Endodermal cell (in vitro differentiated cells): ENCODE data around the gene BRD4. TPM values are rescaled to one million over a fixed set of nuclear protein-coding genes. Genes with fewer than 3 reads are reported as not detected.

Experiments used
- DNase-seq: peaks from one replicate; pipeline ENCODE4 v3.0.0-alpha.2; 2017
- H3K27ac ChIP-seq: 2 replicates; pipeline ENCODE4 v1.5.1; 2013; ENCODE audit warnings: mild to moderate bottlenecking, low read depth, low read length, moderate library complexity
- H3K27me3 ChIP-seq: 2 replicates; pipeline ENCODE4 v1.6.1; 2013; ENCODE audit warnings: mild to moderate bottlenecking, low read length, moderate library complexity; ENCODE audit not compliant: insufficient read depth, control insufficient read depth, poor library complexity, severe bottlenecking
- H3K36me3 ChIP-seq: 2 replicates; pipeline ENCODE4 v1.7.0; 2013; ENCODE audit warnings: mild to moderate bottlenecking, low read length, moderate library complexity; ENCODE audit not compliant: control insufficient read depth, insufficient read depth
- H3K4me1 ChIP-seq: one replicate; pipeline ENCODE4 v1.7.0; 2013; ENCODE audit warnings: low read length; ENCODE audit not compliant: control insufficient read depth, insufficient read depth
- H3K4me3 ChIP-seq: 2 replicates; pipeline ENCODE4 v1.5.1; 2013; ENCODE audit warnings: mild to moderate bottlenecking, low read length, moderate library complexity
- H3K9ac ChIP-seq: 2 replicates; pipeline ENCODE4 v1.6.1; 2013; ENCODE audit warnings: mild to moderate bottlenecking, low read length, moderate library complexity; ENCODE audit not compliant: poor library complexity, severe bottlenecking; ENCODE audit errors: extremely low read depth
- H3K9me3 ChIP-seq: 2 replicates; pipeline ENCODE4 v1.6.1; 2013; ENCODE audit warnings: mild to moderate bottlenecking, low read length, moderate library complexity; ENCODE audit not compliant: control insufficient read depth
- H3K27ac Mint-ChIP-seq: 2 replicates; pipeline ENCODE4 v1.8.0; 2020; ENCODE audit warnings: mixed read lengths
- H3K27me3 Mint-ChIP-seq: 2 replicates; pipeline ENCODE4 v1.8.0; 2021; ENCODE audit warnings: mild to moderate bottlenecking, mixed read lengths; ENCODE audit not compliant: insufficient read depth
- H3K36me3 Mint-ChIP-seq: 2 replicates; pipeline ENCODE4 v1.8.0; 2020; ENCODE audit warnings: low read depth, mixed read lengths
- H3K4me1 Mint-ChIP-seq: 2 replicates; pipeline ENCODE4 v1.8.0; 2020; ENCODE audit warnings: mixed read lengths
- H3K4me3 Mint-ChIP-seq: 2 replicates; pipeline ENCODE4 v1.8.0; 2020; ENCODE audit warnings: mild to moderate bottlenecking, moderate library complexity, mixed read lengths
- H3K9me3 Mint-ChIP-seq: 2 replicates; pipeline ENCODE4 v1.8.0; 2020; ENCODE audit warnings: mild to moderate bottlenecking, mixed read lengths
- WGBS, 2 experiments: methylation state at CpG; one replicate each; pipeline versions ENCODE4 v1.1.5 to v1.1.7; 2013; ENCODE audit warnings: missing lambda C conversion rate in 2 of 2, mixed read lengths in 1 of 2; ENCODE audit not compliant: insufficient coverage in 1 of 2, insufficient read length in 1 of 2; 5-methylcytosine and 5-hydroxymethylcytosine counted together
- total RNA-seq, 2 donors: library from RNA; stranded (reverse); fragmentation: NEBNext Ultra II Directional in 1 of 2; extraction: Animal tissue kit (Norgen Biotek cat#: 25700) in 1 of 2; gene quantifications; 2 replicates in 1 of 2; 3 replicates in 1 of 2; pipeline ENCODE4 v1.2.1, GENCODE V29; 2021
- TF ChIP-seq, protein P1 (sequence below): fragments of 200-600 bp; sonication (generic); conservative IDR thresholded peaks from 2 replicates; pipeline ENCODE4 v1.5.0; 2021; ENCODE audit warnings: antibody characterized with exemption, mild to moderate bottlenecking

BRD4 gene
- total RNA-seq, 2 donors from 2014 or later = 149 to 156 TPM

DNA sequence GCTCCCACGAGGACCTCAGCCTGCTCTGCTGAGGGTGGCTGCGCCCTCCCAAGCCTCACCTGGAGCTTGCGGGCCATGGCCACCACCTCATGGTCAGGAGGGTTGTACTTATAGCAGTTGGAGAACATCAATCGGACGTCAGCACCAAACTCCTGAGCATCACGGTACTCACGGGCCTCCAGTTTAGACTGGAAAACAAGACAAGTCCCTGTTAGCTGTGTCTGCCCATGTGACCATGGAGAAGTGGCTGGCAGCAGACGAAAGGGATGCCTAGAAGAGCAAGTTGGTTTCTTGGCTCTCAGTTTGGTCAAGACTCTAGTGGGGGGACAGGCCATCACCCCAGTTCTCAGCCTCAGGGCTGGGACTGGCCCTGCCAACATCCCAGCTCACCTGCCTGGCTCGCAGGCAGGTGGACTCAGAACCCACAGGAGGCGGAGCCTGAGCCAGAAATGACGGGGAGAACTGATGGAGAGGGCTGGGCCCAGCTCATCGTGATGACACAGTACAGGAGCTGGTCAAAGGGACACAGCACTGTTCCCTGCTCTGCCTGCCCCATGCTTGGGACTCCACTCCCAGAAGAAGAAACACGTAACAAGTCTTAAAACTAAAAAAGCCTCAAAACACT is 68.9 kb downstream of the BRD4 start:
- Histone ChIP-seq H3K4me3 (no peak overlapping the region), H3K9ac (no peak overlapping the region), H3K4me1 (no peaks in the 10 kb centered on the region), H3K27me3 (no peaks in the 10 kb centered on the region), H3K9me3 (no peaks in the 10 kb centered on the region), H3K27ac (no peak overlapping the region), H3K36me3 (peaks cover 96% of the 10 kb centered on the region)
- TF ChIP-seq, protein P1, sequence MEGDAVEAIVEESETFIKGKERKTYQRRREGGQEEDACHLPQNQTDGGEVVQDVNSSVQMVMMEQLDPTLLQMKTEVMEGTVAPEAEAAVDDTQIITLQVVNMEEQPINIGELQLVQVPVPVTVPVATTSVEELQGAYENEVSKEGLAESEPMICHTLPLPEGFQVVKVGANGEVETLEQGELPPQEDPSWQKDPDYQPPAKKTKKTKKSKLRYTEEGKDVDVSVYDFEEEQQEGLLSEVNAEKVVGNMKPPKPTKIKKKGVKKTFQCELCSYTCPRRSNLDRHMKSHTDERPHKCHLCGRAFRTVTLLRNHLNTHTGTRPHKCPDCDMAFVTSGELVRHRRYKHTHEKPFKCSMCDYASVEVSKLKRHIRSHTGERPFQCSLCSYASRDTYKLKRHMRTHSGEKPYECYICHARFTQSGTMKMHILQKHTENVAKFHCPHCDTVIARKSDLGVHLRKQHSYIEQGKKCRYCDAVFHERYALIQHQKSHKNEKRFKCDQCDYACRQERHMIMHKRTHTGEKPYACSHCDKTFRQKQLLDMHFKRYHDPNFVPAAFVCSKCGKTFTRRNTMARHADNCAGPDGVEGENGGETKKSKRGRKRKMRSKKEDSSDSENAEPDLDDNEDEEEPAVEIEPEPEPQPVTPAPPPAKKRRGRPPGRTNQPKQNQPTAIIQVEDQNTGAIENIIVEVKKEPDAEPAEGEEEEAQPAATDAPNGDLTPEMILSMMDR = no peak
- Mint-ChIP-seq H3K27ac (no peak overlapping the region), H3K4me1 (no peaks in the 10 kb centered on the region), H3K9me3 (no peaks in the 10 kb centered on the region), H3K27me3 (no peaks in the 10 kb centered on the region), H3K36me3 (peaks cover 74% of the 10 kb centered on the region), H3K4me3 (no peak overlapping the region)
- no peak for DNase-seq
- WGBS, 2 experiments = 93 to 94% methylated on average over 10 to 13 of the region's 13 CpGs

DNA sequence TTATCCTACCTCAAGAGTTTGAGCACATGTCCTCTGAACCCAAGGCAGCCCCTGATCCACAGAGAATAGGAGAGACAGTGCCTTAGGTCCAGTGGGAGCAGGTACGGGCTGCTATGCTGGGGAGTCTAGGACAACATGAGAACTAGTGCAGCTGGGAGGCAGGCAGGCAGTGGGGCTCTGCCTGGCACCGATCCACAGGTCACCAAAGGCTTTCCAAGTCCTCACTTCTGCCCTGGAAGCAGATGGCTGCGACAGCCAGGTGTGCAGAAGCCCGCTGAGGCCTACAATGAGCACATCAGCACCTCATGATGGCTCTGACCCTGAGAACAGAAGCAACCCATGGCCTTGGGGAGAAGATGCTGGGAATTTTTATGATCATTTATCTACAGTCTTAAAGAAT is 70.3 kb downstream of the BRD4 start:
- 96 to 100% methylated on average over 2 to 4 of the region's 4 CpGs for WGBS, 2 experiments
- no peaks in the 10 kb centered on the region for H3K4me1 Mint-ChIP-seq
- H3K9me3 Mint-ChIP-seq = no peaks in the 10 kb centered on the region
- Histone ChIP-seq H3K36me3 (peaks cover 96% of the 10 kb centered on the region), H3K9ac (no peak overlapping the region), H3K4me3 (no peak overlapping the region), H3K27me3 (no peaks in the 10 kb centered on the region), H3K27ac (no peak overlapping the region), H3K4me1 (no peaks in the 10 kb centered on the region), H3K9me3 (no peaks in the 10 kb centered on the region)
- H3K27me3 Mint-ChIP-seq = no peaks in the 10 kb centered on the region
- no peak overlapping the region for H3K4me3 Mint-ChIP-seq
- TF ChIP-seq, protein P1 = no peak
- H3K27ac Mint-ChIP-seq = no peak overlapping the region
- no peak for DNase-seq
- peaks cover 72% of the 10 kb centered on the region for H3K36me3 Mint-ChIP-seq

DNA sequence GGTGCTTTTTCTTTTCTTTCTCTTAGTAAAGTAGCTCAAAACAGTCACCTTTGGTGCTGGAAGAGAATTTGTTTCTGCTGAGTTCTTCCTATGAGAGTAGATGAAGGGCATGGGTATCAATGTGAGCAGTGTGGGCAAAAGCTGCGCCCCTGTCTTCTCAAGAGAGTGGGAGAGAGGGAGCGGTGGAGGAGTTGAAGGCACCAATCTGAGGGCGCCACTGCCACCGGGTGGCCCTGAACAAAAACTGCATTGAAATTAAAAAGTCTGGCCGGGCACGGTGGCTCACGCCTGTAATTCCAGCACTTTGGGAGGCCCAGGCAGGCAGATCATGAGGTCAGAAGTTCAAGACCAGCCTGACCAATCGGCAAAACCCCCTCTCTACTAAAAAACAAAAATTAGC is 71.4 kb downstream of the BRD4 start:
- 83 to 91% methylated on average over 8 of the region's 8 CpGs for WGBS, 2 experiments
- TF ChIP-seq, protein P1 = peak; percentile 53
- Mint-ChIP-seq H3K9me3 (no peaks in the 10 kb centered on the region), H3K27ac (peak overlapping the region; percentile 69), H3K4me3 (no peak overlapping the region), H3K4me1 (no peaks in the 10 kb centered on the region), H3K27me3 (no peaks in the 10 kb centered on the region), H3K36me3 (peaks cover 74% of the 10 kb centered on the region)
- no peak overlapping the region for H3K9ac ChIP-seq
- H3K4me1 ChIP-seq = no peaks in the 10 kb centered on the region
- H3K36me3 ChIP-seq = peaks cover 96% of the 10 kb centered on the region
- no peak for DNase-seq
- H3K9me3 ChIP-seq = no peaks in the 10 kb centered on the region
- H3K27me3 ChIP-seq = no peaks in the 10 kb centered on the region
- H3K4me3 ChIP-seq = no peak overlapping the region
- H3K27ac ChIP-seq = no peak overlapping the region
